ENCODE measurements around the gene MRPL14.

DNA sequence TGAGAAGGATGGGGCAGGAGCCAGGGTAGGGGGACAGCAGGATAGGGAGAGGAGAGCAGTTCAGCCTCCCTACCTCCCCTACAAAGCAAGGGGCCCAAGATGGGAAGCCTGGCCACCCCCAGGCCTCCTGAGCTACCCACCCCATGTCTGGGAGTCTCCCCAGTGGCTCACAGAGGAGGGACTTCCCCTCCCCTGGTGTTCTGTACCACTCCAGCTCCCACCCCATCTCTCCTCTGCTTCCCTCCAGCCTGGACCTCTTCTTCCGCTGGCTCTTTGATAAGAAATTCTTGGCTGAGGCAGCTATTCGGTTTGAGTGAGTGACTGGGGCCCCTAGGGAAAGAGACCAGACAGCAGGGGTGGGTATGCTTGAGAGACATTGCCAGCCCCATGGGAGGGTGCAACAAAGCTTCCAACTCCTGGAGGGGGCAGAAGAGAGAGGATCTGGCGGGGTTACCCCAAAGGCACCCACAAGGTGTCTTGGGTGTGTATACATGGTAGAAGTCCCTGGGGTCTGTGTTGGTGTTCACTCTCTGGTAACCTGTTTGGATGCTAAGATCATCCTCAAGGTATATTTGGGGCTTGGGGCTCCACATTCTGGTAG is 23.2 kb upstream of the MRPL14 start:
- TF ChIP-seq, protein P1, sequence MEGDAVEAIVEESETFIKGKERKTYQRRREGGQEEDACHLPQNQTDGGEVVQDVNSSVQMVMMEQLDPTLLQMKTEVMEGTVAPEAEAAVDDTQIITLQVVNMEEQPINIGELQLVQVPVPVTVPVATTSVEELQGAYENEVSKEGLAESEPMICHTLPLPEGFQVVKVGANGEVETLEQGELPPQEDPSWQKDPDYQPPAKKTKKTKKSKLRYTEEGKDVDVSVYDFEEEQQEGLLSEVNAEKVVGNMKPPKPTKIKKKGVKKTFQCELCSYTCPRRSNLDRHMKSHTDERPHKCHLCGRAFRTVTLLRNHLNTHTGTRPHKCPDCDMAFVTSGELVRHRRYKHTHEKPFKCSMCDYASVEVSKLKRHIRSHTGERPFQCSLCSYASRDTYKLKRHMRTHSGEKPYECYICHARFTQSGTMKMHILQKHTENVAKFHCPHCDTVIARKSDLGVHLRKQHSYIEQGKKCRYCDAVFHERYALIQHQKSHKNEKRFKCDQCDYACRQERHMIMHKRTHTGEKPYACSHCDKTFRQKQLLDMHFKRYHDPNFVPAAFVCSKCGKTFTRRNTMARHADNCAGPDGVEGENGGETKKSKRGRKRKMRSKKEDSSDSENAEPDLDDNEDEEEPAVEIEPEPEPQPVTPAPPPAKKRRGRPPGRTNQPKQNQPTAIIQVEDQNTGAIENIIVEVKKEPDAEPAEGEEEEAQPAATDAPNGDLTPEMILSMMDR (IDR thresholded peaks at IDR 0.05 in 4 of 5, conservative IDR thresholded peaks at IDR 0.05 in 1 of 5), result no peak
- no peak for TF ChIP-seq POLR2A (IDR thresholded peaks at IDR 0.05)

Measured in gastrocnemius medialis (tissue), 4 donors.